Astrocyte (in vitro differentiated cells and primary cell): ENCODE results near the gene ZFYVE26.

ENCODE experiments used
- CTCF ChIP-seq: IDR thresholded peaks from 2 replicates; pipeline ENCODE4 v1.5.1; 2011; ENCODE audit warnings: low read depth, mild to moderate bottlenecking, inconsistent platforms, low read length, moderate library complexity; ENCODE audit not compliant: insufficient read depth
- EZH2 ChIP-seq: IDR thresholded peaks from 2 replicates; pipeline ENCODE4 v1.6.1; 2012; ENCODE audit warnings: mild to moderate bottlenecking, low read length, inconsistent platforms; ENCODE audit not compliant: insufficient read depth

DNA sequence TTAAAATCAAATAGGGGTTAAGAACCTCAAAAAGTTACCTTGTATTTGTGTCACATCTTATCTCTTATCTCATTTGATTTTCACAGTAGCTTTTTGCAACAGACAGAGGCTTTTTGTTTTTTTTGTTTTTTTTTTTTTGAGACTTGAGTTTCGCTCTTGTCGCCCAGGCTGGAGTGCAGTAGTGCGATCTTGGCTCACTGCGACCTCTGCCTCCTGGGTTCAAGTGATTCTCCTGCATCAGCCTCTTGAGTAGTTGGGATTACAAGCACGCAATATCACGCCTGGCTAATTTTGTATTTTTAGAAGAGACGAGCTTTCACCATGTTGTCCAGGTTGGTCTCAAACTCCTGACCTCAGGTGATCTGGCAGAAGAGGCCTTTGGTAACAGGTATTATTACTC is 89.0 kb downstream of the ZFYVE26 start:
- no peak for TF ChIP-seq CTCF
- no peak for TF ChIP-seq EZH2
